Hepatocyte (in vitro differentiated cells): ENCODE data around the gene MICU1.

ENCODE experiments used
- EZH2phosphoT487 ChIP-seq: fragments of 200-600 bp; sonication (generic); IDR thresholded peaks from one replicate; pipeline ENCODE4 v1.6.1; 2018; ENCODE audit warnings: antibody characterized with exemption, mild to moderate bottlenecking, low read depth, moderate library complexity; ENCODE audit not compliant: unreplicated experiment, severe bottlenecking
- TF ChIP-seq, protein P1 (sequence below): fragments of 200-600 bp; sonication (generic); IDR thresholded peaks from 2 replicates; pipeline ENCODE4 v1.5.1; 2016; ENCODE audit warnings: antibody characterized with exemption, mild to moderate bottlenecking; ENCODE audit not compliant: poor library complexity

DNA sequence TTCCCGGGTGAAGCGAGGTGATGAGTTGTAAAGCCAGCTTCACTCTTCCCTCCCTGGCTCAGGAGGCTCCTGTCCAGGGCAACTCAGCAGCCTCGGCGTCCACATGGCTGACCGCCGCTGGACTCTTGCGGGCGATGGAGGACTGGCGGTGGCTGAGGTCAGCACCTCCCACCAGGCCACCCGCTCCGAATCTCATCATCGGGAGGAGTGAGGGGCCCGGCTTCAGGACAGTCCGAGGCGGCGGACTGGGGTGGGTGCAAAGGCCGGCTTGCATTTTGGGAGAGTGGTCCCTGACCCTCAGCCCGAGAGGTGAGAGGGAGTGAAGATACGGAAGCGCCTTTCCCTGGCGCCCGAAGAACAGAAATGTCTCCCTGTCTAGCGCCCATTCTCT, 271.9 kb downstream of the MICU1 start:
- TF ChIP-seq, protein P1, sequence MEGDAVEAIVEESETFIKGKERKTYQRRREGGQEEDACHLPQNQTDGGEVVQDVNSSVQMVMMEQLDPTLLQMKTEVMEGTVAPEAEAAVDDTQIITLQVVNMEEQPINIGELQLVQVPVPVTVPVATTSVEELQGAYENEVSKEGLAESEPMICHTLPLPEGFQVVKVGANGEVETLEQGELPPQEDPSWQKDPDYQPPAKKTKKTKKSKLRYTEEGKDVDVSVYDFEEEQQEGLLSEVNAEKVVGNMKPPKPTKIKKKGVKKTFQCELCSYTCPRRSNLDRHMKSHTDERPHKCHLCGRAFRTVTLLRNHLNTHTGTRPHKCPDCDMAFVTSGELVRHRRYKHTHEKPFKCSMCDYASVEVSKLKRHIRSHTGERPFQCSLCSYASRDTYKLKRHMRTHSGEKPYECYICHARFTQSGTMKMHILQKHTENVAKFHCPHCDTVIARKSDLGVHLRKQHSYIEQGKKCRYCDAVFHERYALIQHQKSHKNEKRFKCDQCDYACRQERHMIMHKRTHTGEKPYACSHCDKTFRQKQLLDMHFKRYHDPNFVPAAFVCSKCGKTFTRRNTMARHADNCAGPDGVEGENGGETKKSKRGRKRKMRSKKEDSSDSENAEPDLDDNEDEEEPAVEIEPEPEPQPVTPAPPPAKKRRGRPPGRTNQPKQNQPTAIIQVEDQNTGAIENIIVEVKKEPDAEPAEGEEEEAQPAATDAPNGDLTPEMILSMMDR, result no peak
- no peak for TF ChIP-seq EZH2phosphoT487
